Trophoblast cell (in vitro differentiated cells and primary cell): Measurements from ENCODE around the gene KIRREL3.

ENCODE experiments used
- DNase-seq, 2 donors: peaks; one replicate each; pipeline ENCODE4 v3.0.0-alpha.2; 2016
- H2AFZ ChIP-seq: 2 replicates; pipeline ENCODE4 v1.6.1; 2013; ENCODE audit warnings: low read length, moderate library complexity, mild to moderate bottlenecking; ENCODE audit not compliant: insufficient read depth, poor library complexity
- H2AK5ac ChIP-seq: 2 replicates; pipeline ENCODE4 v1.6.1; 2013; ENCODE audit warnings: mild to moderate bottlenecking, low read length
- H2BK120ac ChIP-seq: 2 replicates; pipeline ENCODE4 v1.6.1; 2013; ENCODE audit warnings: low read length, mild to moderate bottlenecking, moderate library complexity; ENCODE audit not compliant: insufficient read depth, poor library complexity
- H2BK12ac ChIP-seq: 2 replicates; pipeline ENCODE4 v1.6.1; 2013; ENCODE audit warnings: mild to moderate bottlenecking, low read length, moderate library complexity
- H2BK5ac ChIP-seq: 2 replicates; pipeline ENCODE4 v1.6.1; 2013; ENCODE audit warnings: low read length, low read depth, moderate library complexity, mild to moderate bottlenecking; ENCODE audit not compliant: poor library complexity
- H3K14ac ChIP-seq: 2 replicates; pipeline ENCODE4 v1.6.1; 2013; ENCODE audit warnings: mild to moderate bottlenecking, low read length
- H3K18ac ChIP-seq: 2 replicates; pipeline ENCODE4 v1.6.1; 2013; ENCODE audit warnings: mild to moderate bottlenecking, low read length
- H3K23ac ChIP-seq: 2 replicates; pipeline ENCODE4 v1.6.1; 2013; ENCODE audit warnings: low read length
- H3K27ac ChIP-seq: 2 replicates; pipeline ENCODE4 v1.5.1; 2013; ENCODE audit warnings: low read depth, mild to moderate bottlenecking, inconsistent platforms, low read length, moderate library complexity
- H3K27me3 ChIP-seq: 2 replicates; pipeline ENCODE4 v1.6.1; 2013; ENCODE audit warnings: inconsistent platforms, mild to moderate bottlenecking, low read length, moderate library complexity; ENCODE audit not compliant: insufficient read depth
- H3K36me3 ChIP-seq, 2 experiments: 1 replicate in 1 of 2; 2 replicates in 1 of 2; pipeline ENCODE4 v1.6.1; 2013; ENCODE audit warnings: low read length in 2 of 2, mild to moderate bottlenecking in 2 of 2, moderate library complexity in 1 of 2; ENCODE audit not compliant: insufficient read depth in 2 of 2, control insufficient read depth in 1 of 2
- H3K4ac ChIP-seq: 2 replicates; pipeline ENCODE4 v1.6.1; 2013; ENCODE audit warnings: low read depth, mild to moderate bottlenecking, low read length, moderate library complexity
- H3K4me1 ChIP-seq, 2 experiments: 1 replicate in 1 of 2; 2 replicates in 1 of 2; pipeline ENCODE4 v1.6.1; 2013; ENCODE audit warnings: low read length in 2 of 2, mild to moderate bottlenecking in 2 of 2, moderate library complexity in 1 of 2; ENCODE audit not compliant: insufficient read depth in 2 of 2, control insufficient read depth in 1 of 2
- H3K4me2 ChIP-seq: 2 replicates; pipeline ENCODE4 v1.6.1; 2013; ENCODE audit warnings: inconsistent platforms, mild to moderate bottlenecking, low read length, moderate library complexity
- H3K4me3 ChIP-seq: 2 replicates; pipeline ENCODE4 v1.5.1; 2013; ENCODE audit warnings: mild to moderate bottlenecking, low read depth, low read length, inconsistent platforms
- H3K79me1 ChIP-seq: one replicate; pipeline ENCODE4 v1.6.1; 2013; ENCODE audit warnings: low read length
- H3K79me2 ChIP-seq: 2 replicates; pipeline ENCODE4 v1.6.1; 2013; ENCODE audit warnings: low read length, mild to moderate bottlenecking; ENCODE audit not compliant: control insufficient read depth, insufficient read depth, poor library complexity
- H3K9ac ChIP-seq: 2 replicates; pipeline ENCODE4 v1.6.1; 2013; ENCODE audit warnings: mild to moderate bottlenecking, low read length
- H3K9me3 ChIP-seq: 2 replicates; pipeline ENCODE4 v1.6.1; 2013; ENCODE audit warnings: low read depth, mild to moderate bottlenecking, control low read depth, inconsistent platforms, low read length; ENCODE audit not compliant: insufficient read depth
- H4K12ac ChIP-seq: 2 replicates; pipeline ENCODE4 v1.6.1; 2013; ENCODE audit warnings: low read depth, mild to moderate bottlenecking, low read length, moderate library complexity
- H4K8ac ChIP-seq: 2 replicates; pipeline ENCODE4 v1.6.1; 2013; ENCODE audit warnings: low read depth, mild to moderate bottlenecking, low read length, moderate library complexity
- H4K91ac ChIP-seq: one replicate; pipeline ENCODE4 v1.6.1; 2013; ENCODE audit warnings: low read depth, mild to moderate bottlenecking, low read length, moderate library complexity
- WGBS: extraction: QIAGEN DNeasy Blood & Tissue Kit; methylation state at CpG from one replicate; pipeline ENCODE4 v1.1.7; 2013; ENCODE audit warnings: missing lambda C conversion rate; ENCODE audit not compliant: insufficient read length, insufficient coverage; ENCODE audit errors: extremely low coverage; 5-methylcytosine and 5-hydroxymethylcytosine counted together

KIRREL3 gene

DNA sequence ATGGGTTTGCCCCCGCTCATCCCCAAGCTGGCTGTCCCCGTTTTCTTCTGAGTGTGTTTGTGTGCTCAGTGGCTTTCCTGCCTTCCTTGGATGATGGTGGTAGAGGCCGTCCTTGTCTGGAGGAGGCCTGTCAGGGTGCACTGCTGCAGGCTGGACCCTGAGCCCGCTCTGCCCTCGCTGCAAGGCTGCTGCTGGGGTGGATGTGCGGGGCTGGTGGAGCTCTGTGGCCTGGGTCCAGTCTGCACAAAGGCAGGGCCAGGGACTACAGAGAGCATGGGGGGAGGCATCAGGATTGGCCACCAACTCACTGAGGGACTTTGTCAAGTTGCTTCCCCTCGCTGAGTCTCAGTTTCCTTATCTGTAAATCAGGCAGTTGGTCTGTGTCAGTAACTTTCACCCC, 275.0 kb downstream of the KIRREL3 start:
- no peak overlapping the region for H4K91ac ChIP-seq
- no peak overlapping the region for H2BK120ac ChIP-seq
- no peaks in the 10 kb centered on the region for H3K36me3 ChIP-seq
- no peak for DNase-seq
- no peak overlapping the region for H2BK5ac ChIP-seq
- H3K9ac ChIP-seq, result no peak overlapping the region
- peaks cover 2% of the 10 kb centered on the region for H3K27me3 ChIP-seq
- no peak overlapping the region for H3K4ac ChIP-seq
- no peaks in the 10 kb centered on the region for H3K79me1 ChIP-seq
- no peak overlapping the region for H3K4me2 ChIP-seq
- no peak overlapping the region for H2BK12ac ChIP-seq
- H3K27ac ChIP-seq, result no peak overlapping the region
- no peaks in the 10 kb centered on the region for H3K9me3 ChIP-seq
- no peak overlapping the region for H2AK5ac ChIP-seq
- no peak overlapping the region for H3K4me3 ChIP-seq
- no peaks in the 10 kb centered on the region for H3K79me2 ChIP-seq
- no peak overlapping the region for H3K23ac ChIP-seq
- no peak overlapping the region for H3K14ac ChIP-seq
- H4K12ac ChIP-seq, result no peak overlapping the region
- no peak overlapping the region for H3K18ac ChIP-seq
- WGBS, result no CpG with 5 or more reads among the region's 7 CpGs
- no peak overlapping the region for H2AFZ ChIP-seq
- H3K4me1 ChIP-seq, result no peaks in the 10 kb centered on the region
- H4K8ac ChIP-seq, result no peak overlapping the region

DNA sequence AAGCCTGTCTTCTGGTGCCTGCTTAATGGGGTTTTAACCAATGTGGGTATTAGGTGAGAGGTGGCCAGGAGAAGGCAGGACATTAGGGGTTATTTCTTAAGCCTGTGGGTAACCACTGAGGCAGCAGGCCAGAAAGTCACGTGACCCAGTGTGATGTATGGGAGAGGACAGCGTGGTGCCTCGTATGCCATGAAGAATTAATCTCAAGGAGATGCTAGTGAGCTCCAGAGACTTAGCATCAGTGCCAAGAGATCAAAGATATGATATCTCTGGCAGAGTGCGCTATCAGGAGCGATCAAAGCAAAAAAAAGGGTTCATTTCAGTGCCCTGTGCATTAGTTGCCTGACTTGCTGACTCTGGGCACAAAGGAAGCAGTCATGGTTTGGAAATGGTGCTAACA, 275.5 kb downstream of the KIRREL3 start:
- Histone ChIP-seq H3K23ac (no peak overlapping the region), H2BK5ac (no peak overlapping the region), H4K8ac (no peak overlapping the region), H3K4me1 (no peaks in the 10 kb centered on the region), H2AK5ac (no peak overlapping the region), H3K79me1 (no peaks in the 10 kb centered on the region), H4K12ac (no peak overlapping the region), H3K9ac (no peak overlapping the region), H3K36me3 (no peaks in the 10 kb centered on the region), H3K4me3 (no peak overlapping the region), H2BK120ac (no peak overlapping the region), H3K79me2 (no peaks in the 10 kb centered on the region), H3K9me3 (no peaks in the 10 kb centered on the region), H3K4ac (no peak overlapping the region), H3K18ac (no peak overlapping the region), H3K27ac (no peak overlapping the region), H4K91ac (no peak overlapping the region), H3K4me2 (no peak overlapping the region), H3K27me3 (peaks cover 2% of the 10 kb centered on the region), H2AFZ (no peak overlapping the region), H2BK12ac (no peak overlapping the region), H3K14ac (no peak overlapping the region)
- WGBS, result no CpG with 5 or more reads among the region's 5 CpGs
- no peak for DNase-seq

DNA sequence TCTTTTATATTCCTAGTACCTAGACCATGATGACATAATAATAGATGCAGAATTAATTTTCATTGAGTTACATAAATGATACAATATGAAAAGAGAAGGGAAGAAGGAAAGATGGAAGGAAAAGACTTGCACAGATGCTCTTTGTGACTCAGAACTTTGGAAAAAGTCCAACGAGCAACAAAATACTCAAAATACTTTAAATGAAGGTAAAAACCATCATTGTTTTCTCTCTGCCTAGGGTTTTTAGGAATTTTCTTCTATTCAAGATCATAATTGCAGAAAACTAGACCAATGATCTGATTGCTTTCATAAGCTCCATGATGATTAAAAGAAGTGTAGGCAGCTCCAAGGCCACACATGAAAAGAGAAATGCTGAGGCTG, 276.9 kb downstream of the KIRREL3 start:
- Histone ChIP-seq H3K9ac (no peak overlapping the region), H3K4me3 (no peak overlapping the region)

DNA sequence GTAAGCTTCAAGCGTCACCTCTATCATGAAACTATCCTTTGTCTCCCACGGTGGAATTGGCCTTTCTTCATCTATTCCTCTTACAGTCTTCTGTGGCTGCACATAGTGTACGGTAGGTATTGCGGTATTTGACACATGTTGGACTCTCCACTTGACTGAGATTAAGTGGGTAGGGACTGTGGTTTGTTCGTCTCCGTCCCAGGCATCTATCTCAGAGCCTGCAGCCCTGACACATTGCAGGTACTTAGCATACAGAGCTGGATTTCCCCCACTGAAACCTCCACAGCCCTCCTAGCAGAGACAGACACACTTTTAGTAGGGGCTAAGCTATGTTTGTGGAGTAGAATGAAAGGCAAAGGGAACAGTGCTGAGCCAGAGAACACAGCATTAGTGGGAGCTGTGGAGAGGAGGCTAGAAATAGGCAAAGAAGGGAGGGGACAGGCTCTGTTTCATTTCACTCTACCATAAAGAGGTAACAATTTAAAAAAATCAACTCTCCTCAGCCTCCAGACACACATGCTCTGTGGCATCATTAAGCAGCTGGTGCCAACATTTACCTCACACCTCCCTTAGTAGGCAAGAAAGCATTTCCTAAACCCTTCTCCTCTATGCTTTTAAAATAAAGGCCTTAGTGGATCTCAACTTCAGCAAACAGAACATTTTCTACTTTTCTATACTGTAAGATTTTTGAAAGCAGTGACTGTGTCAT, 277.5 kb downstream of the KIRREL3 start:
- Histone ChIP-seq H2BK12ac (no peak overlapping the region), H2BK5ac (no peak overlapping the region), H3K9ac (no peak overlapping the region), H2AK5ac (no peak overlapping the region), H3K4me1 (no peaks in the 10 kb centered on the region), H4K91ac (no peak overlapping the region), H3K14ac (no peak overlapping the region), H3K4me2 (no peak overlapping the region), H2AFZ (no peak overlapping the region), H4K8ac (no peak overlapping the region), H2BK120ac (no peak overlapping the region), H3K18ac (no peak overlapping the region), H3K79me2 (no peaks in the 10 kb centered on the region), H3K23ac (no peak overlapping the region), H3K36me3 (no peaks in the 10 kb centered on the region), H3K27me3 (no peaks in the 10 kb centered on the region), H3K4me3 (no peak overlapping the region), H3K4ac (no peak overlapping the region), H3K79me1 (no peaks in the 10 kb centered on the region), H3K27ac (no peak overlapping the region), H3K9me3 (no peaks in the 10 kb centered on the region), H4K12ac (no peak overlapping the region)
- WGBS, result no CpG with 5 or more reads among the region's 6 CpGs
- no peak for DNase-seq

More for the DNA sequence above, 276.9 kb downstream of the KIRREL3 start:
- no peak overlapping the region for H2AK5ac ChIP-seq
- H3K79me2 ChIP-seq, result no peaks in the 10 kb centered on the region
- no peak overlapping the region for H4K12ac ChIP-seq
- no peak for DNase-seq
- no peak overlapping the region for H4K91ac ChIP-seq
- no peak overlapping the region for H3K27ac ChIP-seq
- H3K79me1 ChIP-seq, result no peaks in the 10 kb centered on the region
- WGBS, result no CpG with 5 or more reads among the region's 1 CpG
- no peak overlapping the region for H2BK5ac ChIP-seq
- H3K14ac ChIP-seq, result no peak overlapping the region
- H3K23ac ChIP-seq, result no peak overlapping the region
- no peak overlapping the region for H4K8ac ChIP-seq
- H2BK12ac ChIP-seq, result no peak overlapping the region
- H3K4me2 ChIP-seq, result no peak overlapping the region
- no peak overlapping the region for H3K4ac ChIP-seq
- H2AFZ ChIP-seq, result no peak overlapping the region
- no peak overlapping the region for H3K18ac ChIP-seq
- no peaks in the 10 kb centered on the region for H3K36me3 ChIP-seq
- no peaks in the 10 kb centered on the region for H3K4me1 ChIP-seq
- H2BK120ac ChIP-seq, result no peak overlapping the region
- no peaks in the 10 kb centered on the region for H3K27me3 ChIP-seq
- H3K9me3 ChIP-seq, result no peaks in the 10 kb centered on the region
